Hepatocyte (in vitro differentiated cells): ENCODE data around the gene RPP40. TPM values are rescaled to one million over a fixed set of nuclear protein-coding genes. Genes with fewer than 3 reads are reported as not detected.
A peak's percentile ranks its signal among the peaks of the same experiment; 100 is the strongest.

ENCODE experiments used
- DNase-seq: peaks from one replicate; pipeline ENCODE4 v3.0.0-alpha.2; 2016; ENCODE audit warnings: low spot score
- H2AFZ ChIP-seq: fragments of 200-600 bp; sonication (generic); 2 replicates; pipeline ENCODE4 v1.6.0; 2016; ENCODE audit warnings: antibody characterized with exemption, mild to moderate bottlenecking
- H3K27ac ChIP-seq: fragments of 200-600 bp; sonication (generic); 2 replicates; pipeline ENCODE4 v1.5.1; 2016; ENCODE audit warnings: mild to moderate bottlenecking
- H3K27me3 ChIP-seq: fragments of 200-600 bp; sonication (generic); 2 replicates; pipeline ENCODE4 v1.6.1; 2016
- H3K36me3 ChIP-seq: fragments of 200-600 bp; sonication (generic); replicated peaks from 2 replicates; pipeline ENCODE4 v1.5.1; 2016; ENCODE audit warnings: low read depth; ENCODE audit not compliant: insufficient read depth
- H3K4me1 ChIP-seq: fragments of 200-600 bp; sonication (generic); 2 replicates; pipeline ENCODE4 v1.5.1; 2016; ENCODE audit warnings: mild to moderate bottlenecking, moderate library complexity; ENCODE audit not compliant: insufficient read depth
- H3K4me2 ChIP-seq: fragments of 200-600 bp; sonication (generic); 2 replicates; pipeline ENCODE4 v1.6.0; 2016
- H3K4me3 ChIP-seq: fragments of 200-600 bp; sonication (generic); 2 replicates; pipeline ENCODE4 v1.5.1; 2016; ENCODE audit warnings: mild to moderate bottlenecking
- H3K79me2 ChIP-seq: fragments of 200-600 bp; sonication (generic); 2 replicates; pipeline ENCODE4 v1.6.0; 2017; ENCODE audit warnings: mild to moderate bottlenecking
- H3K9me2 ChIP-seq: fragments of 200-600 bp; sonication (generic); replicated peaks from 2 replicates; pipeline ENCODE4 v1.6.0; 2017; ENCODE audit warnings: mild to moderate bottlenecking; ENCODE audit not compliant: insufficient read depth
- H3K9me3 ChIP-seq: fragments of 200-600 bp; sonication (generic); 2 replicates; pipeline ENCODE4 v1.5.1; 2016; ENCODE audit warnings: low read depth, mild to moderate bottlenecking
- H4K20me1 ChIP-seq: fragments of 200-600 bp; sonication (generic); 2 replicates; pipeline ENCODE4 v1.6.0; 2016; ENCODE audit warnings: mild to moderate bottlenecking; ENCODE audit not compliant: insufficient read depth, poor library complexity, severe bottlenecking
- EZH2 ChIP-seq: fragments of 200-600 bp; sonication (generic); IDR thresholded peaks from 2 replicates; pipeline ENCODE4 v1.6.1; 2016; ENCODE audit warnings: antibody characterized with exemption, mild to moderate bottlenecking, borderline replicate concordance
- EZH2phosphoT487 ChIP-seq: fragments of 200-600 bp; sonication (generic); IDR thresholded peaks from one replicate; pipeline ENCODE4 v1.6.1; 2018; ENCODE audit warnings: antibody characterized with exemption, mild to moderate bottlenecking, low read depth, moderate library complexity; ENCODE audit not compliant: unreplicated experiment, severe bottlenecking
- WGBS: methylation state at CpG from one replicate; pipeline ENCODE4 v1.1.6; 2016; ENCODE audit warnings: low lambda C conversion rate; ENCODE audit errors: missing lambda C conversion rate; 5-methylcytosine and 5-hydroxymethylcytosine counted together
- polyA plus RNA-seq: library from polyadenylated mRNA; unstranded; fragments of >200 nt; fragmentation: Nextera tagmentation; extraction: Ambion mirVana; gene quantifications from 2 replicates; pipeline ENCODE4 v1.2.1, GENCODE V29; 2016
- total RNA-seq: library from RNA; depleted of rRNA; stranded (reverse); fragments of >200 nt; gene quantifications from 2 replicates; pipeline ENCODE4 v1.2.3, GENCODE V29; 2014
- TF ChIP-seq, protein P1 (sequence below): fragments of 200-600 bp; sonication (generic); IDR thresholded peaks from 2 replicates; pipeline ENCODE4 v1.5.1; 2016; ENCODE audit warnings: antibody characterized with exemption, mild to moderate bottlenecking; ENCODE audit not compliant: poor library complexity

Gene RPP40
- total and polyA plus RNA-seq, 2 experiments from 2014 or later: 17.7 to 24.8 TPM

DNA sequence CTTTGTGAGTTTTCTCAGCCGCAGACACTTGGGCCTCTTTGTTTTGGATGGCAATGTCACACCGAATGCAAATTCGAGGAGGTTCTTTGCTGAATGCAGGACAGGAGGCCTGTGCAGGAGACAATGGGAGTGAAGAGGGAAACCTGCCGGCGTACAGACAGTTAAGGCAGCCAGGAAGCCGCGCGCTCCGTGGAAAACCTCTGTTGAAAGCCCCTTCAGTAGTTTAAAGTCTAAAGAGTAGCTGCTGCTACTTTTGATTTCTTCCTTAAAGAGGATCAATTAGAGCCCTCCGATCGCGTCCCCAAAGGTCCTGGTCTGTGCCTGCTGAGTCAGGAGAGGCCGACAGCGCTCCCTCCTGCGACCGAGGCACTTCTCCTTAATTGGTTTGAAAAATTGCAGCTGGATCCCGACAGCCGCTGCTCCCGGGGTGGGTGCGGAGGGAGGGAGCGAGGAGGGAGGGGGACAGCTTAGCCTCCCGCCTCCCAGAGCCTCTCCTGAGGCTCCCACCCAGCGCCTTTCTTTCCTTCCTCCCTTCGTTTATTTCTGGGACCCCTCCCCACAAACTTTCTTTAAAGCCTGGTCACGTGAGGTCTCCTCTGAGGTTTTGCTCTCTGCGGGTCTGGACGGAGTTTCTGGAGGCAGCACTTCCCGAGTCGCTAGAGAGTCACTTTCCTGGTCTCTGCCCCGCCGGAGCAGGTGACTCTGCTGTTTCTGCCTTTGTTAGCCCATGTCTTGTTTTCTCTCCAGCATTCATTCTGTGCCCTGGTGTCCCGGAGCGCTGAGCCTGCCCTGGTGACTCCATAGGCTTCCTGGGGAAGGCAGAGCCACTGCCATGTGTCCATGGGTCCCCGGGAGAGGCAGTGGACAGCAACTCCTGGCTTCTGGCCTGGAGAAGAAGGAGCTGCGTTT is 22.3 kb upstream of the RPP40 start:
- Histone ChIP-seq H3K4me2 (peak overlapping the region; percentile 78), H3K9me2 (no peaks in the 10 kb centered on the region), H3K4me3 (peak overlapping the region; percentile 29), H3K27me3 (no peaks in the 10 kb centered on the region), H3K27ac (peak overlapping the region; percentile 76), H3K36me3 (no peaks in the 10 kb centered on the region), H3K79me2 (no peaks in the 10 kb centered on the region), H4K20me1 (no peaks in the 10 kb centered on the region), H3K4me1 (peaks cover 6% of the 10 kb centered on the region), H2AFZ (peak overlapping the region; percentile 93), H3K9me3 (no peaks in the 10 kb centered on the region)
- WGBS: 5% methylated on average over 33 of the region's 35 CpGs
- TF ChIP-seq EZH2phosphoT487 (no peak), EZH2 (no peak)
- TF ChIP-seq, protein P1, sequence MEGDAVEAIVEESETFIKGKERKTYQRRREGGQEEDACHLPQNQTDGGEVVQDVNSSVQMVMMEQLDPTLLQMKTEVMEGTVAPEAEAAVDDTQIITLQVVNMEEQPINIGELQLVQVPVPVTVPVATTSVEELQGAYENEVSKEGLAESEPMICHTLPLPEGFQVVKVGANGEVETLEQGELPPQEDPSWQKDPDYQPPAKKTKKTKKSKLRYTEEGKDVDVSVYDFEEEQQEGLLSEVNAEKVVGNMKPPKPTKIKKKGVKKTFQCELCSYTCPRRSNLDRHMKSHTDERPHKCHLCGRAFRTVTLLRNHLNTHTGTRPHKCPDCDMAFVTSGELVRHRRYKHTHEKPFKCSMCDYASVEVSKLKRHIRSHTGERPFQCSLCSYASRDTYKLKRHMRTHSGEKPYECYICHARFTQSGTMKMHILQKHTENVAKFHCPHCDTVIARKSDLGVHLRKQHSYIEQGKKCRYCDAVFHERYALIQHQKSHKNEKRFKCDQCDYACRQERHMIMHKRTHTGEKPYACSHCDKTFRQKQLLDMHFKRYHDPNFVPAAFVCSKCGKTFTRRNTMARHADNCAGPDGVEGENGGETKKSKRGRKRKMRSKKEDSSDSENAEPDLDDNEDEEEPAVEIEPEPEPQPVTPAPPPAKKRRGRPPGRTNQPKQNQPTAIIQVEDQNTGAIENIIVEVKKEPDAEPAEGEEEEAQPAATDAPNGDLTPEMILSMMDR: peak; percentile 27
- peak; percentile 78 for DNase-seq

GRCh38 chr6:5023923-5024322 is 20.1 kb upstream of the RPP40 start:
- H3K27ac ChIP-seq: no peak overlapping the region
- no peaks in the 10 kb centered on the region for H3K36me3 ChIP-seq
- no peaks in the 10 kb centered on the region for H3K79me2 ChIP-seq
- H3K27me3 ChIP-seq: no peaks in the 10 kb centered on the region
- H4K20me1 ChIP-seq: no peaks in the 10 kb centered on the region
- 95% methylated on average over 8 of the region's 8 CpGs for WGBS
- TF ChIP-seq EZH2: no peak
- H3K4me2 ChIP-seq: no peak overlapping the region
- peaks cover 6% of the 10 kb centered on the region for H3K4me1 ChIP-seq
- no peaks in the 10 kb centered on the region for H3K9me2 ChIP-seq
- H2AFZ ChIP-seq: no peak overlapping the region
- H3K4me3 ChIP-seq: no peak overlapping the region
- no peaks in the 10 kb centered on the region for H3K9me3 ChIP-seq
- no peak for DNase-seq

DNA sequence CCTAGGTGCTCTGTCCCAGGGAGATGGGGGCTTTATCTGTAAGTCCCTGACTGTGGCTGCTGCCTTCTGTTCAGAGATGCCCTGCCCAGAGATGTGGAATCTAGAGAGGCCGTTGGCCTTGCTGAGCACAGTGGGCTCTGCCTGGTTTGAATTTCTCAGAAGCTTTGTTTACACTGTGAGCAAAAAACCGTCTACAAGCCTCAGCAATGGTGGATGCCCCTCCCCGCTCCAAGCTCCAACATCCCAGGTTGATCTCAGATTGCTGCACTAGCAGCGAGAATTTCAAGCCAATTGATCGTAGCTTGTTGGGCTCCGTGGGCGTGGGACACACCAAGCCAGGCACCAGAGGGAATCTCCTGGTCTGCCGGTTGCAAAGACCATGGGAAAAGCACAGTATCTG is 16.3 kb upstream of the RPP40 start:
- Histone ChIP-seq H4K20me1 (no peaks in the 10 kb centered on the region), H3K36me3 (no peaks in the 10 kb centered on the region), H3K9me2 (no peaks in the 10 kb centered on the region), H3K9me3 (no peaks in the 10 kb centered on the region), H3K4me2 (no peak overlapping the region), H3K27ac (no peak overlapping the region), H3K4me1 (no peaks in the 10 kb centered on the region), H3K79me2 (no peaks in the 10 kb centered on the region), H3K27me3 (no peaks in the 10 kb centered on the region), H3K4me3 (no peak overlapping the region), H2AFZ (no peak overlapping the region)
- DNase-seq: no peak
- 63% methylated on average over 8 of the region's 8 CpGs for WGBS
- TF ChIP-seq EZH2 (no peak), EZH2phosphoT487 (no peak)
- TF ChIP-seq, protein P1: no peak

DNA sequence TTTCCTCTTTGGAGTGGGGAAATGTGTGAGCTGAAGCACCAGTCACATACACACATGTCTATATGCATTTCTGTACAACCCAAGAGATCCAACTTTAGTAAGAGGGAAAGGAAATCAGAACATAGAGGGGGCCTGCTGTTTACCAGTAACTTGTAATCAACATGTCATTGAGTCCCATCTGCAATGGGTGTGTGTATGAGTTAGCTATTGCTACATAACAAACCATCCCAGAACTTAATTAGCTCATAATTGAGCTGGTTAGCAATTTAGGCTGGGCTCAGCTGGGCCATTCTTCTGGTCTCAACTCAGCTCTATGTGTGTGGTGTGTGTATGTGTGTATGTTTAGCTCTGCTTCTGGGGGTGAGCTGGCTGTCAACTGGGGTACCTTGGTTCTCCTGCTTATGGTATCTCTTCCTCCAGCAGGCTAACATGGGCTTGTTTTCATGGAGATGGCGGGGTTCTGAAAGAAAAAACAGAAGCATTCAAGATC is 10.3 kb upstream of the RPP40 start:
- no peaks in the 10 kb centered on the region for H4K20me1 ChIP-seq
- no peak overlapping the region for H3K27ac ChIP-seq
- H3K4me2 ChIP-seq: no peak overlapping the region
- no peak for DNase-seq
- TF ChIP-seq EZH2phosphoT487: no peak
- TF ChIP-seq, protein P1: no peak
- no peak for TF ChIP-seq EZH2
- WGBS: 7% methylated on average over 1 of the region's 1 CpG
- no peak overlapping the region for H2AFZ ChIP-seq
- no peaks in the 10 kb centered on the region for H3K27me3 ChIP-seq
- no peak overlapping the region for H3K4me3 ChIP-seq
- H3K79me2 ChIP-seq: no peaks in the 10 kb centered on the region
- no peaks in the 10 kb centered on the region for H3K36me3 ChIP-seq
- H3K9me2 ChIP-seq: no peaks in the 10 kb centered on the region
- H3K4me1 ChIP-seq: no peaks in the 10 kb centered on the region
- no peaks in the 10 kb centered on the region for H3K9me3 ChIP-seq
